ENCODE data around the gene XAB2. TPM values are rescaled to one million over a fixed set of nuclear protein-coding genes. Genes with fewer than 3 reads are reported as not detected.
A peak's percentile ranks its signal among the peaks of the same experiment; 100 is the strongest.

XAB2 gene
- 10 to 100 TPM; 22.5 to 37.0 (median 27.8) TPM for total RNA-seq

DNA sequence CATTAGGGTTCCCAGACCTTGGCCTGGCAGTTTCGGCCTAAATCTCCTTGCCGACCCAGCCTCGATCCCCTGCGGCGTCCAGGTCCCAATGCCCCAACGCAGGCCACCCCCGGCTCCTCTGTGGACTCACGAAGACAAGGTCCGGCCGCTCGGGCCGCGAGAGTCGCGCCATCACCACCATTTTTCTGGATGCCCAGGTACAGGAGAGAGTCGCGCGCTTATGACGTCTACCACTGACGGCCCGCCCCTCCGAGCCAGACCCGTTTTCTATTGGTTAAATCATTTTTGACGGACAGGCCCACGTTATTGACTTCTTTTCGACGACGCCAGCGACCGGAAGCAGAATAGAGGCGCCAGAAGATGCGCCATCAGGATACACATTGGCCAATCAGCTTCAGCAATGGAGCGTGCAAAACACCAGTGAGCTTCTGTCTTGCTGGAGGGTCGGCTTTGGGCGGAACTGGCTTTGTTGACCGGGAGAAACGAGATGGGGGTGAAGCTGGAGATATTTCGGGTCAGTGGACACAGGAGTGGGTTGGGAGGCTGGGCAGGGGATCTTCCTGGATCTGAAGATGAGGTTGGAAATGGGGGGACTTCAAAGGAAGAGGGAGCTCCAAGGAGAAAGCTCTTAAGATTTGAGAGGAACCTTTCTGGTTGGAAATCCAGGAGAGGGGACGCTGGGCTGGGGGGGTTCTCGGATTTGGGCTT, at the start of gene XAB2, which contains the start of gene PET100:
TSS of gene XAB2 (minus strand) at position 199 of the 708 bp plus-strand sequence. CDS start at position 181, 18 bp downstream.
TSS of gene PET100 (plus strand) at position 447 of the 708 bp plus-strand sequence. CDS start at position 488, 41 bp downstream.
- DNase-seq (ENCODE audit: low spot score) (peak; percentile 87), ATAC-seq (ENCODE audit: low FRiP score) (peak; percentile 96)
- TF ChIP-seq, protein P1, sequence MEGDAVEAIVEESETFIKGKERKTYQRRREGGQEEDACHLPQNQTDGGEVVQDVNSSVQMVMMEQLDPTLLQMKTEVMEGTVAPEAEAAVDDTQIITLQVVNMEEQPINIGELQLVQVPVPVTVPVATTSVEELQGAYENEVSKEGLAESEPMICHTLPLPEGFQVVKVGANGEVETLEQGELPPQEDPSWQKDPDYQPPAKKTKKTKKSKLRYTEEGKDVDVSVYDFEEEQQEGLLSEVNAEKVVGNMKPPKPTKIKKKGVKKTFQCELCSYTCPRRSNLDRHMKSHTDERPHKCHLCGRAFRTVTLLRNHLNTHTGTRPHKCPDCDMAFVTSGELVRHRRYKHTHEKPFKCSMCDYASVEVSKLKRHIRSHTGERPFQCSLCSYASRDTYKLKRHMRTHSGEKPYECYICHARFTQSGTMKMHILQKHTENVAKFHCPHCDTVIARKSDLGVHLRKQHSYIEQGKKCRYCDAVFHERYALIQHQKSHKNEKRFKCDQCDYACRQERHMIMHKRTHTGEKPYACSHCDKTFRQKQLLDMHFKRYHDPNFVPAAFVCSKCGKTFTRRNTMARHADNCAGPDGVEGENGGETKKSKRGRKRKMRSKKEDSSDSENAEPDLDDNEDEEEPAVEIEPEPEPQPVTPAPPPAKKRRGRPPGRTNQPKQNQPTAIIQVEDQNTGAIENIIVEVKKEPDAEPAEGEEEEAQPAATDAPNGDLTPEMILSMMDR (IDR thresholded peaks at IDR 0.05) = no peak

DNA sequence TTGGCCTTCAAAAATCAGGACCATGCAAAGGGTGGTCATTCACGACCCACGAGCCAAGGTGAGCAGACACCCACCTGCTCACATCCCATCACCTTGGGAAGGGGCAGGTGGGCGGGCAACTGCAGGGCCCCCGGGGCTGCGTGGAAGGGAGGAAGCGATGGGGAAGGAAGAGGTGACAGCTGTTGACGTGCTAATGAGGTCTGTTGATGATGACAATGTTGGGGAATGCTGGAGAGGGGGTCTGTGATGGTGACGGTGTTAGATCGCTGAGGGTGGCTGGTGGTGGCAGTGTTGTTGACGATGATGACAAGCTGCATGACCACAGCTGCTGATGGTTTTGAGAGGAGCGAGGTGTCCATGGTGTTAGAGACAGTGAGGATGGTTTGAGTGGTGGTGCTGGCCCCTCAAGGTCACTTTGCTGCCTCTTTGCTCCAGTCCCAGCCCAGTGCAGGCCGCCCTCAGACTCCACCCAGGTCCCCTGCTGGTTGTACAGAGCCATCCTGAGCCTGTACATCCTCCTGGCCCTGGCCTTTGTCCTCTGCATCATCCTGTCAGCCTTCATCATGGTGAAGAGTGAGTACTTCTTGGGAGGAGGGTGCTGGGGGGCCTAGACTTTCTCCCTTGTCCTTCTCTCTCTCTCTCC, 48.4 kb upstream of the XAB2 start:
- TF ChIP-seq, protein P1 (IDR thresholded peaks at IDR 0.05) = no peak
- DNase-seq (ENCODE audit: low spot score) (no peak), ATAC-seq (ENCODE audit: low FRiP score) (no peak)

DNA sequence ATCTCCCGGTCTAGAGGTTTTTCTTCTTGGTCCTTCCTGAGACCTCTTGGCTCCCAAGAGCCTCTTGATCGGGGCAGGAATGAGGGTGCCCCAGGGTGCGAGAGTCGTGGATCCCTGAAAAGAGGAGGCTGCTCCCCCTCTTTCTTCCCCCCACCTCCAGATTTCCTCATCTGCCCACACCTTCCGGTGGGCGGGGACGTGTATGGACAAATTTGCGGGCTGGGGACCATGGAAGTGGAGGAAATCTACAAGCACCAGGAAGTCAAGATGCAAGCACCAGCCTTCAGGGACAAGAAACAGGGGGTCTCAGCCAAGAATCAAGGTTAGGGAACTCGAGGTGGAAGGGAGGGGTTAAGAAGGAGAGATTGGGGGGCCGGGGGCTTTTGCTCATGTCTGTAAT, 47.5 kb upstream of the XAB2 start, which contains the start of gene MCEMP1:
TSS of gene MCEMP1 (plus strand) at position 237 of the 400 bp plus-strand sequence. CDS start at position 268, 31 bp downstream.
- no peak for DNase-seq (ENCODE audit: low spot score)
- TF ChIP-seq, protein P1 (IDR thresholded peaks at IDR 0.05) = no peak
- ATAC-seq (ENCODE audit: low FRiP score) = no peak

DNA sequence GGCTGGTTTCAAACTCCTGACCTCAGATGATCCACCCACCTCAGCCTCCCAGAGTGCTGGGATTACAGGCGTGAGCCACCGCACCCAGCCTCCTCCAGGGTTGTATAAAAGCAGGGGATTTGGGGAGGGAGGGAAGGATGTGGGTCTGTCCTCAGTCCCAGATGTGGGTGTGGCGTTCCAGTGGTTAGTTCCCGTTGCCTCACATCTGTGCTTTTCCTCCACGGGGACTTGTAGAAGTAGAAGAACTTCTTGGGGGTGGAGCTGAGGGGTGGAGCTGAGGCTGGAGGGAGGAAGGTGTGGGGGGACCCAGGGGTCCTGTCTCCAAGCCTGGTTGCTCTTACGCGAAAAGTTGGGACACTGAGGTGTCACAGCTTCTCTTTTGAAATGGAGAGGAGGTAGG, 47.0 kb upstream of the XAB2 start:
- DNase-seq (ENCODE audit: low spot score) (no peak), ATAC-seq (ENCODE audit: low FRiP score) (no peak)
- TF ChIP-seq, protein P1 (IDR thresholded peaks at IDR 0.05) = no peak

DNA sequence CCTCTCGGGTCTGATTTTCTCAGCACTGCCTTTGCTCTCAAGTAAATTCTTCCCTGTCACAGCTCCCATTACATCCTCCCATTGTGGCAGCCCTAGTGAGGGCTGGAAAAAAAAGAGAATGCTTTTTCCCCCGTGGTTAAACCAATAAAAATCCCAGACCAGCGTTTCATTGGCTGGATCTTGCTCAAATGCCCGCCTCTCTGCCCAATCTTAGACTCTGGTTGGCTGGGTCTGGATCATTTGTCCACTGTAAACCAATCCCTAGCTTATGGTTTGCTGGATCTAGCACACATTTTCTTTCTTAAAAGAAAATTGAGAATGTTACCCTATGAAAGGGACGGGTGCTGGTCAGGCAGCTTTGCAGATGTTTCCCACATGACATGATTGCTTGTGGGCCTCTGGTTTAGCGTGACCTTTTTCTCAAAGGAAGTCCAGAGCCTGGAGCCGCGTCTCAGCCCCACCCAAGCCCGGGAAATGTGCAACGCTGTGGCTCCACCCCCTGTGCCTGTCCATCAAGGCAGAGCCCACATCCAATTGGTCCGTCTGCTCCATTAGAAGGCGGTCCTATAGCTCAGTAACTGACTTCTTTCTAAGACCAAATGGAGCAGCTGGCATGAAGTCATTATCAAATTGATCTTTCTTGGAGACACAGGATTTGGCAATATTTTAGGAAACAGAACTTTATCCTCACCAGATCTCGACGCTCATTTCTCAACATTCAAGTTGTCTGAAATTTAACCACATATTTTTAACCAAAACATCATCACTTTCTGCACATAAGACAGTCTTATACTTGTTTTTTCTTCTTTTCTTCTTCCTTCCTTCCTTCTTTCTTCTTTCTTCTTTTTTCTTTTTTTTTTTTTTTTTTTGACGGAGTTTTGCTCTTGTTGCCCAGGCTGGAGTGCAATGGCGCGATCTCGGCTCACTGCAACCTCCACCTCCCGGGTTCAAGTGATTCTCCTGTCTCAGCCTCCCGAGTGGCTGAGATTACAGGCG, 45.0 kb upstream of the XAB2 start:
- peak; percentile 62 for ATAC-seq (ENCODE audit: low FRiP score)
- TF ChIP-seq, protein P1 (IDR thresholded peaks at IDR 0.05) = no peak
- DNase-seq (ENCODE audit: low spot score) = no peak

DNA sequence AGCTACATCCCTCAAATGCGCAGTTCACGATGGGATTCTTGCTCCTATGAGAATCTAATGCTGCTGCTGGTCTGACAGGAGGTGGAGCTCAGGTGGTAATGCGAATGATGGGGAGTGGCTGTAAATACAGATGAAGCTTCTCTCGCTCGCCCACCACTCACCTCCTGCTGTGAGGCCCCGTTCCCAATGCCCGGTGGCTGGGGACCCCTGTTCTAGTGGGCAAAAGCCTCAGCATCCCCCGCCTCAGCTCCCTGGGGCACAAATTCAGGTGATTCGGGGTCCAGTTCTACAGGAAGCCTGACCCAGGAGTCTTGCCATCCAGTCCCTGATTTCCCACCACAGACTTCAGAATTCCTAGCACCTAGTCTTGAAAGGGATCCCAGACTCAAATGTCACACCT, 43.2 kb upstream of the XAB2 start:
- DNase-seq (ENCODE audit: low spot score) (no peak), ATAC-seq (ENCODE audit: low FRiP score) (no peak)
- TF ChIP-seq, protein P1 (IDR thresholded peaks at IDR 0.05) = no peak

All from omental fat pad (tissue), 4 donors.